HUDEP-2 (cell line): ENCODE data around the gene NUDT8.
A peak's percentile ranks its signal among the peaks of the same experiment; 100 is the strongest.
"Not testable (repeated sequence)": the region's sequence is repeated elsewhere in the genome, so short reads cannot be mapped to it uniquely, and the experiment has no call there.

Experiments used
- DNase-seq, 76 experiments: peaks; one replicate each; lab custom pipeline; 2025; ENCODE audit not compliant: unreplicated experiment in 76 of 76; lab: John Stamatoyannopoulos, UW

NUDT8 gene

GRCh38 chr11:67630228-67630942 lies 648 bp upstream of the NUDT8 start:
- peak in 75 of 76 experiments; percentile 70 to 100 (median 97) for DNase-seq

- DNase-seq: peak in 2 of 76 experiments; percentile 16 to 17
Observed at GRCh38 chr11:67628710-67629385, 889 bp downstream of the NUDT8 start.

GRCh38 chr11:67627812-67628624 lies 1.7 kb downstream of the NUDT8 start:
- no peak for DNase-seq

- no peak for DNase-seq
Observed at GRCh38 chr11:67627441-67627811, 2.3 kb downstream of the NUDT8 start.

- DNase-seq: no peak
Observed at GRCh38 chr11:67626970-67627369, 2.8 kb downstream of the NUDT8 start.

GRCh38 chr11:67626131-67626833 lies 3.5 kb downstream of the NUDT8 start:
- not testable (repeated sequence) for DNase-seq

GRCh38 chr11:67623795-67624194 lies 5.9 kb downstream of the NUDT8 start:
- not testable (repeated sequence) for DNase-seq

GRCh38 chr11:67622905-67623304 lies 6.8 kb downstream of the NUDT8 start:
- DNase-seq: not testable (repeated sequence)

GRCh38 chr11:67621928-67622327 lies 7.8 kb downstream of the NUDT8 start:
- DNase-seq: not testable (repeated sequence)

GRCh38 chr11:67620621-67621020 lies 9.1 kb downstream of the NUDT8 start:
- not testable (repeated sequence) for DNase-seq

- DNase-seq: not testable (repeated sequence)
Observed at GRCh38 chr11:67619683-67620618, 9.8 kb downstream of the NUDT8 start.

- DNase-seq: not testable (repeated sequence)
Observed at GRCh38 chr11:67618901-67619659, 10.7 kb downstream of the NUDT8 start.

GRCh38 chr11:67617243-67617953 lies 12.3 kb downstream of the NUDT8 start:
- DNase-seq: no peak

- DNase-seq: no peak
Observed at GRCh38 chr11:67616431-67617242, 13.1 kb downstream of the NUDT8 start.

GRCh38 chr11:67615728-67616430 lies 13.9 kb downstream of the NUDT8 start:
- no peak for DNase-seq

GRCh38 chr11:67614730-67615714 lies 14.7 kb downstream of the NUDT8 start:
- peak in 44 of 76 experiments; percentile 3 to 61 (median 28) for DNase-seq
